Measurements from ENCODE around the gene ISCA2.

The ISCA2 gene

DNA sequence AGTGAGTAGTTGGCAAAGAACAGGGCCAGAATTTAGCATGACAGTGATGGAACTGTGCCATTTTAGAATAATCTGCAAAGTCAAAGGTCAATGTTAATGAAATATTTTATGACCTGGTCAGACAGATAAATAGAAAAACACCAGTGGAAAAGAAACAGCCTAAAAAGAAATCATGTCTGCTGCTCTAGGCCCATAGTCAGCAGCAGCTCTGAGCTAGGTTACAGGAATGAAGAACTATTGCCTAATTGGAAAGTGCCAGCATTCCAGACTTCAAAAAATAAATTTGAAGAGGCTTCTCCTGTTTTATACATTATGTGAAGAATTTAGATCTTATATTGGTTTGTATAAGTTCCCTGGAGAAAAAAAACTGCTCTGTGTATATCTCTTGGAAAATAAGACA, 10.2 kb upstream of the ISCA2 start:
- no peak for DNase-seq (ENCODE audit: low read depth)

DNA sequence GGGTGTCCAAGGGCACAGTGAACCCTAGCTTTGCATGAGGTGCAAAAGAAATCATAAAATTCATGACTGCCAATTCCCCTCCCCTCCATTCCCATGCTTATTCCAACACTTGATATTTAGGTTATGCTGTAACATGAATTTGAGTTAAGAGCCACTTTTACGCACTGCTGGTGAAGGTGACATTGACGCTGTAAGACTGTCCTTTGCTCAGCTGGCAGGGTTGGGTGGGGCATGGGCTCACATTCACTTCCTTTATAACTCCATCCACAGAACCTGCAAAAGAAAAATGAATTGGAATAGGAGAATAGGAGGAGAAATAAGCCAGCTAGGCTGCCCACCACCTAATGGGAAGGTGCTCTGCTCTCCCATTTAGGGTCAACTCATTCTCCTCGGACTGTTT, 7.4 kb upstream of the ISCA2 start:
- no peak for DNase-seq (ENCODE audit: low read depth)

DNA sequence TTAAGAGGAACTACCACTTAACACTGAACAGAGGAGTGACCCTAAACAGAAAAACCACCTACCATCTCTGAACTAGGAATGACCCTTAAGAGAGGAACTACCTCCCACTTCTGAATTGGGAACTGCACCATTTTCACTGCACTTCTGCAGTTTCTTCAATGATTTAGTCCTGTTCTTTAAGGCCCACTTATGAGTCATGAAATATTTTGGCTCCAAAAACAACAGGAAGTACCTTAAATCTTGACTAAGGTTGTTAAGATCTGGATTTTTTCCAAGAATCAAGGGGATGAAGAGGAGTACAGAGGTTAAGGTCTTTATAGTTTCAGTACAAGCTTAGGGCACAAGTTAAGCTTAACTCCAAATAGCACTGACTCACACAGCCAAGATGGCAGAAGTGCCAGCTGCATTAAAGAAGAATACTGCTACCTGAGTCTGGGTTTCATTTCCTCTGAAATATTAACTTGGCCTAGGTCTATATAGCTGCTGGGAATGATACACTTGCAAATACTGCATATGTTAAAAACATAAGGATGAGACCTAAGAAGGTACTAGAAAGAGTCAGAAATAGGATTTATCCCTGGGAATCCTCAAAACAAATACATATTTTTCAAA, 4.7 kb upstream of the ISCA2 start:
- DNase-seq (ENCODE audit: low read depth) = no peak

- no peak for DNase-seq (ENCODE audit: low read depth)
Observed at GRCh38 chr14:74490486-74490885, 3.1 kb upstream of the ISCA2 start.

DNA sequence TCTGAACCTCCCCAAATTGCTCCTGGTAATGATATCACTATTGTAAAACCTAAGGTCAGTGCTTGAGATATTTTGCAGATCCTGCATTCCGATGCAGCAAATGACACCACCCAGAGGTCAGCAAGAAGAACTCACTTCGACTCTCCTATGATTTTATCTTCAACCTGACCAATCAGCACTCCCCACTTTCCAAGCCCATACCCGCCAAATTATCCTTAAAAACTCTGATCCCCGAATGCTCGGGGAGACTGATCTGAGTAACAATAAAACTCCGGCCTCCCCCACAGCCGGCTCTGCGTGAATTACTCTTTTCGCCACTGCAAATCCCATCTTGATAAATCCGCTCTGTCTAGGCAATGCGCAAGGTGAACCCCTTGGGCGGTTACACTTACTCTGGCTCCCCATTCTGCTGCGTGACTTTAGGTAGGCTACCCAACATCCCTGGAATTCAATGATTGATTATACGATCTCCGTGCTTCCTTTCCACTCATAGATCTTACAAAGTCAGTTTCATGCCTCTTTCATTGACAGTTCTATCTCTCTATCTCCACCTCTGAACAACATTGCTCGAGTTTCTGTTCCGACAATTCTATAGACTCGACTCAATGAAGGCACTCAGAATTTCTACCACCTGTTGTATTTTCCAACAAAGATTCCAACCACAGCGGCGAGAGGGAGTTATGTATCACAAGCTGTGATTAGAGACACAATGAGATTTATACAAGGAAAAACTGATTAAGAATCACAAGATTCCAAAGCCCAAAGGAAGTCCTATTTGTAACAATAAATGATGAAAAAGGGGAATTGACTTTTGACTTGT, 1.4 kb upstream of the ISCA2 start:
- DNase-seq (ENCODE audit: low read depth) = no peak

- no peak for DNase-seq (ENCODE audit: low read depth)
Observed at GRCh38 chr14:74492776-74493342, 706 bp upstream of the ISCA2 start, which contains the start of gene NPC2. TSS of gene NPC2 (minus strand) at chr14:74493305. CDS start at chr14:74493274, 31 bp downstream.

- DNase-seq (ENCODE audit: low read depth) = no peak
Observed at GRCh38 chr14:74495356-74495755, 1.8 kb downstream of the ISCA2 start.

DNA sequence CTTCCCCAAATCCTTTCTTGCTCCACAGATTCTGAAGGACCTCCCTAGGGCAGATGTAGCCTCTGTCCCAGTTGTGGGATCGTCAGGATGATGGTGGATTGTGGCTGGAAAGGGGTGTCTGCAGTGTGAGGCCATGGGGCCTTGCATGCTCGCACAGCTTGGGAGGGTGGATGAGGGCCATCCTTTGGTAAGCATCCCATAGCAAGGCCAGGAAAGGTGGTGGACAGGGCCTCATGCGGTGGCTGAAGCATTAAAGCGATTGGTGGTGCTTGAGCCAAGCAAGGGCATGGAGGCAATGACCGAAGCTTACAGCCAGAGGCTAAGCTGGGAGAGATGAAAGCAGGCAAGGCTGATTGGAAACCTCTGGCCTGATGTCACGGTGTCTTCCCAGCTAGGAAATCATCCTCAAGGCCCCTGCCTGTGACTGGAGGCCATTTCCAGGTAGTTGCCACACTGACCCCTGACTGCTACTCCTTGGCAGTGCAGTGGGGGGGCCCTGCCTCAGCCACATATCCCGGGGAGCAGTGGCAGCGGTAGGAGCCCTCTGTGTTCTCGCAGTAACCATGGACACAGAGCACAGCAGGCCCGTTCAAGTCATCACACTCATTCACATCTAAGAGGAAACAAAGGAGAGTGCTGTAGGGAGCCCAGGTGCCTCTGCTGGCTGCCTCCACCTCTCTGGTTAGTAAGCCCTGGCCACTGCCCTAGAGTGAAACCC, 7.0 kb downstream of the ISCA2 start:
- no peak for DNase-seq (ENCODE audit: low read depth)

- DNase-seq (ENCODE audit: low read depth) = no peak
Observed at GRCh38 chr14:74501135-74501614, 7.6 kb downstream of the ISCA2 start.

DNA sequence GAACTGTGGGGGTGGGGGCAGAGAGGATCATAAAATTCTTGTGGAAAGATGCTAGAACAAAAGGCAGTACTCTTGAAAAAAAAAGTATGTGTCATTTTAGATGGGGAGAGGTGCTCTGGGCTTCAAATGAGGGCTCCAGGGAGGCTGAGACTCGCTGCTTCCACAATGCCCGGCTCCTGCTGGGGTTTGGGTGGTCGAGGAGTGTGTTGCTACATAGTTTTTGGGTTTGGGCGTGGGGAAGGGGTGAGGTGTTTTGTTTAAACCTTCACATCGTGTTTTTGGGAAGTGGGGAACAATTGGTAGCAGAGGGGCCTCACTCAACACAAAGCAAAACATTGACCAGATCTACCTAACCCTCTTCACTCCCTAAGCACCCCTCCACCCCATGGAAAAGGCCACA, 8.1 kb downstream of the ISCA2 start:
- DNase-seq (ENCODE audit: low read depth) = no peak

GRCh38 chr14:74502236-74503019, 8.9 kb downstream of the ISCA2 start:
- DNase-seq (ENCODE audit: low read depth) = no peak

GRCh38 chr14:74503291-74503937, 9.8 kb downstream of the ISCA2 start:
- DNase-seq (ENCODE audit: low read depth) = no peak

DNA sequence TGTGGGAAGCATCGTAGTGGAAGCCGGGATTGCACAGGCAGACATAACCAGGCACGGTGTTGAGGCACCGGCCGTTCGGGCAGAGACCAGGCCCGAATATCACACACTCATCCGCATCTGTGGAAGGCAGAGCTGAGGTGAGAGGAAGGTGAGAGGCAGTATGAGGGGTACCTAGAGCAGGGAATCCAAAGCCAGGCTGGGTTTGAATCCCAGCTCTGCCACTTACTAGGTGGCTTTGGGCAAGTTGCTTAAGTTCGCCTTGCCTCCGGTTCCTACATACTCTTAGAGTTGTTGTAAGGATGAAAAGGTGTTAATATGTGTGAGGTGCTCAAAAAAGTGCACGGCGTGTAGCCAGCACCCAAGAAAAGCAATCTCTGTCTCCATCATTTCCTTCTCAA, 10.4 kb downstream of the ISCA2 start:
- DNase-seq (ENCODE audit: low read depth) = no peak

- no peak for DNase-seq (ENCODE audit: low read depth)
Observed at GRCh38 chr14:74504412-74504811, 10.8 kb downstream of the ISCA2 start.

GRCh38 chr14:74504874-74505720, 11.5 kb downstream of the ISCA2 start:
- no peak for DNase-seq (ENCODE audit: low read depth)

- DNase-seq (ENCODE audit: low read depth) = no peak
Observed at GRCh38 chr14:74505831-74506230, 12.3 kb downstream of the ISCA2 start.

- no peak for DNase-seq (ENCODE audit: low read depth)
Observed at GRCh38 chr14:74506411-74506851, 12.9 kb downstream of the ISCA2 start.

DNA sequence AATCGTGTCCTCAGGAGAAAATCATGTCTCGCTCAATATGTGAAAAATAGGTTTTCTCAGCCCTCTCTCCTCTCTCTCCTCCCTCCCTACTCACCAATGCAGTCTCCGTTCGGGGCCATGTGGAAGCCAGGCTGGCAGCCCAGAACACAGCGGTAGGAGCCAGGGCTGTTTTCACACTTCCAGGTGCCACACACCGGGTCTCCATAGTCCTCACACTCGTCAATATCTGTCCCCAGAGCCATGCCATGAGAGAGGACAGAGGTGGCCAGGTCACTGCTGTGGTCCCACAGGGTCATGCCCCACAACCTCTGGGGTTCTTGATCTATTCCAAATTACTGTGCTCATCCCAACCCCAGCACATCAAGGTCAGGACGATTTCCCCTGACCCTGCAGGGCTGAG, 13.5 kb downstream of the ISCA2 start:
- no peak for DNase-seq (ENCODE audit: low read depth)

DNA sequence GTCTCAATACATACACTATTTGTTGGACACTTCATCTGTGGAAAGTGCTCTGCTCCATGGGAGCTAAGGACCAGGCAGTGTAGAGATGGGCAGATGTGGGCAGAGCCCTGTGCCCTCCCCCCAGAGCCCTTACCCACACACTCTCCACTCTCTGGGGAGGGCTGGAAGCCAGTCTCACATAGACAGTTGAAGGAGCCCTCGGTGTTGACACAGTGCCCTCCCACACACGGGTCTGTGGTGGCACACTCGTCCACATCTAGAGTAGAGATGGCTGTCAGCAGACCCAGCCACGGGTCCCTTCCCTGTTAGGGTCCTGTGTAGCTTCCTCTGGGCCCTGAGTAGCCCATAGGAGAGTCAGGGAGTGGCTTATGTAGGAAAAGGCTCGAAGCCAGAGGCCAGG, 14.3 kb downstream of the ISCA2 start:
- no peak for DNase-seq (ENCODE audit: low read depth)

DNA sequence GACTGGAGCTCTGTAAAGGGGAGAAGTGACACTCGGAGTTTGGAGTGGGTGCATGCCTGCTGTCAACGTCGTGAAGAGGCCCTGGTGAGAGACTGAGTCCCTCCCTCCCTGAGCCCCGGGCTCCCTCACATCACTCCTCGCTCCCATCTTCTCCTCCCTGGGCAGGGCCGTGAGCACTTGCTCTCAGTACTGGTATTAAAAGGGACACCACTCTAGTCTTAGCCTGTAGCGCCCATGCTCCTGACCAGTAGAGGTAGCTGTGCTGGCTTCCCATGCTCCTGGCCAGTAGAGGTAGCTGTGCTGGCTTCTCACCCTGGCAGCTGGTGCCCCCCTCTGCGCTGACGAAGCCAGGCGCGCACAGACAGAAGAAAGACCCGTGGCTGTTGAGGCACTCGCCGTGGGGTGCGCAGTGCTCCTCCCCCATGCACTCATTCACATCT, 14.7 kb downstream of the ISCA2 start:
- DNase-seq (ENCODE audit: low read depth) = no peak

Data from stimulated activated CD8-positive, alpha-beta memory T cell treated with anti-CD3 and anti-CD28 coated beads, Interleukin-12 subunit alpha, Interleukin-12 subunit beta, amount 100 ng/mL, for 4 hours (primary cell).